HCT116 (cell line): ENCODE measurements around the gene AMY1B. TPM values are rescaled to one million over a fixed set of nuclear protein-coding genes. Genes with fewer than 3 reads are reported as not detected.
"Not testable (repeated sequence)": the region's sequence is repeated elsewhere in the genome, so short reads cannot be mapped to it uniquely, and the experiment has no call there.

ENCODE experiments used
- ATAC-seq: fragments of 200-7000 bp; cut with Tn5 transposase; 2 replicates; pipeline ENCODE4 v1.9.1; 2020; ENCODE audit warnings: mild to moderate bottlenecking, moderate library complexity
- BruUV-seq: library from RNA; stranded (reverse); fragments of 400-500 nt; replicated peaks from 2 replicates; lab custom pipeline; 2021; lab: Mats Ljungman, UMichigan
- CTCF ChIA-PET: fragments of 300-600 bp; sonication (Branson Sonifier 250); formaldehyde crosslinking; loops from one replicate; lab custom pipeline; 2021; ENCODE audit warnings: antibody characterized with exemption; lab: Charles Lee
- POLR2A ChIA-PET: fragments of 300-600, 350-600 bp; sonication (Branson Sonifier 250); formaldehyde crosslinking; loops from one replicate; lab custom pipeline; 2021; ENCODE audit warnings: antibody characterized with exemption; lab: Charles Lee
- RAD21 ChIA-PET, 2 experiments: fragments of 300-600 bp; sonication (Branson Sonifier 250); formaldehyde crosslinking; loops; one replicate each; lab custom pipeline; 2023; ENCODE audit warnings: low total read pairs in 2 of 2; ENCODE audit not compliant: uncharacterized antibody in 2 of 2, unreplicated experiment in 2 of 2, low non-redundant PET in 1 of 2; lab: Charles Lee
- DNase-seq: peaks from one replicate; pipeline ENCODE4 v3.0.0-alpha.2; 2010; ENCODE audit warnings: low read depth, low spot score
- H2AFZ ChIP-seq: fragments of 200-600 bp; shearing (Covaris generic), sonication (generic); 2 replicates; pipeline ENCODE4 v1.6.1; 2017; ENCODE audit warnings: low read depth, mixed run types, mixed read lengths, antibody characterized with exemption, low read length; ENCODE audit not compliant: poor library complexity, severe bottlenecking
- H3K27ac ChIP-seq: 2 replicates; pipeline ENCODE4 v1.5.1; 2012; ENCODE audit warnings: low read depth, low read length
- H3K27me3 ChIP-seq: fragments of 200-600 bp; sonication (generic); 2 replicates; pipeline ENCODE4 v1.6.1; 2016; ENCODE audit warnings: mixed run types, low read length, mixed read lengths; ENCODE audit not compliant: insufficient read depth
- H3K36me3 ChIP-seq, 2 experiments: fragments of 200-500 bp in 1 of 2; fragments of 200-600 bp in 1 of 2; sonication (Bioruptor generic) in 1 of 2; sonication (generic) in 1 of 2; 2 replicates each; pipeline versions ENCODE4 v1.5.1 to v1.6.1; 2014 to 2016; ENCODE audit warnings: low read length in 2 of 2, inconsistent platforms in 1 of 2, mixed read lengths in 1 of 2, mixed run types in 1 of 2; ENCODE audit not compliant: insufficient read depth in 2 of 2, control insufficient read depth in 1 of 2
- H3K4me1 ChIP-seq, 2 experiments: fragments of 200-600 bp in 1 of 2; sonication (generic) in 1 of 2; 2 replicates each; pipeline versions ENCODE4 v1.5.1 to v1.6.1; 2012 to 2017; ENCODE audit warnings: low read length in 2 of 2, inconsistent platforms in 1 of 2, mild to moderate bottlenecking in 1 of 2, mixed read lengths in 1 of 2, mixed run types in 1 of 2, moderate library complexity in 1 of 2; ENCODE audit not compliant: insufficient read depth in 2 of 2, control insufficient read depth in 1 of 2
- H3K4me2 ChIP-seq: fragments of 200-600 bp; sonication (generic); 2 replicates; pipeline ENCODE4 v1.6.1; 2017; ENCODE audit warnings: mixed run types, low read length, mixed read lengths
- H3K4me3 ChIP-seq, 2 experiments: fragments of 200-600 bp in 1 of 2; sonication (generic) in 1 of 2; replicated peaks in 1 of 2; 2 replicates each; pipeline ENCODE4 v1.5.1; 2011 to 2016; ENCODE audit warnings: low read length in 2 of 2, control low read depth in 1 of 2, low read depth in 1 of 2, mild to moderate bottlenecking in 1 of 2, mixed read lengths in 1 of 2, mixed run types in 1 of 2
- H3K79me2 ChIP-seq: fragments of 200-600 bp; sonication (generic); 2 replicates; pipeline ENCODE4 v1.6.1; 2017; ENCODE audit warnings: mild to moderate bottlenecking, mixed run types, low read length, moderate library complexity, mixed read lengths; ENCODE audit not compliant: insufficient read depth
- H3K9ac ChIP-seq: fragments of 200-600 bp; sonication (generic); 2 replicates; pipeline ENCODE4 v1.6.1; 2016; ENCODE audit warnings: low read length, mixed read lengths
- H3K9me2 ChIP-seq: fragments of 200-600 bp; sonication (generic), shearing (Covaris generic); 2 replicates; pipeline ENCODE4 v1.6.1; 2017; ENCODE audit warnings: mixed run types, mild to moderate bottlenecking, moderate library complexity; ENCODE audit not compliant: insufficient read depth
- H3K9me3 ChIP-seq, 2 experiments: fragments of 200-500 bp in 1 of 2; fragments of 200-600 bp in 1 of 2; sonication (Bioruptor generic) in 1 of 2; sonication (generic) in 1 of 2; 2 replicates each; pipeline ENCODE4 v1.6.1; 2014 to 2017; ENCODE audit warnings: low read length in 2 of 2, mixed read lengths in 2 of 2, inconsistent platforms in 1 of 2, low read depth in 1 of 2, mild to moderate bottlenecking in 1 of 2, mixed run types in 1 of 2, moderate library complexity in 1 of 2; ENCODE audit not compliant: control insufficient read depth in 1 of 2, insufficient read depth in 1 of 2
- H4K20me1 ChIP-seq: fragments of 200-600 bp; sonication (generic), shearing (Covaris generic); 2 replicates; pipeline ENCODE4 v1.6.1; 2017; ENCODE audit warnings: mixed run types, mild to moderate bottlenecking, moderate library complexity; ENCODE audit not compliant: insufficient read depth
- intact Hi-C: fragments of 100-400 bp; cut with micrococcal nuclease; formaldehyde crosslinking; loops from 2 replicates; pipeline ENCODE4 v1.10.0; 2022
- total RNA-seq: library from RNA; stranded (reverse); gene quantifications from one replicate; pipeline ENCODE4 v1.2.1, GENCODE V29; 2021; ENCODE audit not compliant: unreplicated experiment

The AMY1B gene
- total RNA-seq, 1 experiment from 2014 or later: not detected

DNA sequence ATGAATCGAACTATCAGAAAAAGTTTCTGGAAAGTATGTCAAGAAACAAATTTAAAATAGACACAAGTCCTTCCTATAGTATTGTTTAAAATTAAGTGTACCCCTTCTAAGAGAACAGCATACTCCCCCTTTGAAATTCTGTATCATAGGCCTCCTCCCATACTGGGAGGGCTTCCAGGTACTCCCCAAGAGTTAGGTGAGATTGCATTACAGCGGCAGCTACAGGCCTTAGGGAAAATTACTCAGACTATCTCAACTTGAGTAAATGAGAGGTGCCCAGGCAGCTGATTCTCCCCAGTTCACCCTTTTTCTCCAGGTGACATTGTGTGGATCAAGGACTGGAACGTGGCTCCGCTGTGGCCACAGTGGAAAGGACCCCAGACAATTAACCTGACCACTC is 5.2 kb upstream of the AMY1B start:
- intact Hi-C loops, H3K4me3 ChIP-seq, BruUV-seq, ATAC-seq, H3K27ac ChIP-seq, DNase-seq, RAD21 ChIA-PET, H3K9me3 ChIP-seq, H3K9me2 ChIP-seq, H3K4me2 ChIP-seq, H3K36me3 ChIP-seq, CTCF ChIA-PET, H3K79me2 ChIP-seq, POLR2A ChIA-PET, H3K9ac ChIP-seq, H3K27me3 ChIP-seq, H2AFZ ChIP-seq, H4K20me1 ChIP-seq, H3K4me1 ChIP-seq: not testable (repeated sequence)

DNA sequence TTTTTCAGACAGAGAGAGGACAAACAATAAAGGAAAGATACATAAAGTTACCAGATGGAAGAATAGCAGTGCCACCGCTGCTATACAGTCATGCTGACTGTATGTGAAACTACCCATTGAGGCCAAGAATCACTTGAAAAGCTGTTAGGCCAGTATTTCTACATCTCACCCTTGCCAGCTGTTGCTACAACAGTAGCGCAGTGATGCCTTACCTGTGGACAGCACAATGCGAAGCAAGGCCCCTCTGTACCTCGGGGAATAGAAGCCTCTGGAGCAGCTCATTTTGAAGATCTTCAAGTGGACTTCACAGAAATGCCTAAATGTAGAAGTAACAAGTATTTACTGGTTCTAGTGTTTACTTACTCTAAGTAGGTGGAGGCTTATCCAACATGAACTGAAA is 4.7 kb upstream of the AMY1B start:
- H3K4me1 ChIP-seq, DNase-seq, ATAC-seq, H3K4me2 ChIP-seq, H3K9ac ChIP-seq, BruUV-seq, H3K9me3 ChIP-seq, H4K20me1 ChIP-seq, POLR2A ChIA-PET, H3K27ac ChIP-seq, H3K4me3 ChIP-seq, H3K27me3 ChIP-seq, H3K79me2 ChIP-seq, H2AFZ ChIP-seq, RAD21 ChIA-PET, H3K9me2 ChIP-seq, H3K36me3 ChIP-seq, CTCF ChIA-PET, intact Hi-C loops: not testable (repeated sequence)

DNA sequence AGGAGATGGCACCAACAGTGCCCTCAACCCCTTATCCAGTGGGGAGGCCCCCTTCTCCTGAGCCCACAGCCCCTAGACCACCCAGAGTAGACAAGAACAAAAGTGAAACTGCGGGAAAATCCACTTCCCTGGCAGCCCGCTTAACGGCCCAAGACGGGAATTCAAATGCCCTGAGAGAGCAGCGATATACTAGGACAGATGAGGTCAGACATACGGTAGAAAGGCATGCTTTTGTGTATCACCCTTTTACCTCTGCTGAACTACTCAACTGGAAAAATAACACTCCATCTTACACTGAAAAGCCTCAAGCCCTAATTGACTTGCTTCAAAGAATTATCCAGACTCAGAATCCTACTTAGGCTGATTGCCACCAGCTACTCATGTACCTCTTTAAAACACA is 1.4 kb upstream of the AMY1B start:
- RAD21 ChIA-PET, H4K20me1 ChIP-seq, H3K4me2 ChIP-seq, ATAC-seq, CTCF ChIA-PET, H3K4me3 ChIP-seq, H3K79me2 ChIP-seq, POLR2A ChIA-PET, intact Hi-C loops, H3K27me3 ChIP-seq, H2AFZ ChIP-seq, H3K9me3 ChIP-seq, H3K4me1 ChIP-seq, H3K9ac ChIP-seq, DNase-seq, H3K9me2 ChIP-seq, BruUV-seq, H3K36me3 ChIP-seq, H3K27ac ChIP-seq: not testable (repeated sequence)

DNA sequence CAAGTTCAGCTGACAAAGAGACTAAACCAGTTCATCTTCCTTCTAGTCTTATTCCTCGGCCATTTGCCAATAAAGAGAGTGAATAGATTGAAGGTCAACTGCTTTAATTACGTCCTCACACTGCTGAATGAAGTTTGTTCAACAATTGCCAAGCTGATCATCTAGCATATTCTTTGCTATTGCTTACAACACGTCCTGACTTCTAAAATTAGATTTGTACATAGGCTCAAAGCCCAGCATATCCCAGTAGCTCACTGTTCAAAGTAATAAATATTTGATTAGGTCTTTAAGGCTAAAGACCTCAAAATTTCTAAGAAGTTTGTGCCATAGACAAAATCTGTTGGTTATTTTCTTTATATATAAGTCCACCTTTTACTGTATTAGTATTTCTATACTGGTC is 19.7 kb downstream of the AMY1B start:
- POLR2A ChIA-PET: not testable (repeated sequence)

DNA sequence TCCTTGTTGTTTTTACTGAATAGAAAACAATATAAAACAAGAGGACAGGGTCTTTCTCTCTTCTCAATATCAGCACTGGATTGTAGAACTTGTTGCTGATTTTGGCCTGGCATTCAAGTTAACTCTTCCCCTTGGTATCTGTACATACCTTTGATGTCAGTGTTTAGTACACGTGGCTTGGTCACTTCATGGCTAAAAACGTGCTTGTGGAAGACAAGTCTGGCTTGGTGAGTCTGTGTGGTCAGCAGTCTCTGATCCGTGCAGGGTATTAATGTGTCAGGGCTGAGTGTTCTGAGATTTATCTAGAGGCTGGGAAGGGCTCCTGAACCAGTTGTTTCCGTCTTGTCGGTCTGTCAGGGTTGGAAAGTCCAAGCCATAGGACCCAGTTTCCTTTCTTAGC is 40.5 kb downstream of the AMY1B start, which contains the start of gene AMY1A:
TSS of gene AMY1A (plus strand) at position 301 of the 400 bp plus-strand sequence. CDS start 571 bp downstream, outside the sequence.
- H4K20me1 ChIP-seq, H3K4me2 ChIP-seq, H3K27me3 ChIP-seq, H3K79me2 ChIP-seq, H2AFZ ChIP-seq, H3K4me1 ChIP-seq, CTCF ChIA-PET, ATAC-seq, DNase-seq, H3K9me3 ChIP-seq, RAD21 ChIA-PET, H3K9ac ChIP-seq, H3K27ac ChIP-seq, BruUV-seq, H3K36me3 ChIP-seq, H3K4me3 ChIP-seq, H3K9me2 ChIP-seq, intact Hi-C loops, POLR2A ChIA-PET: not testable (repeated sequence)

More for the DNA sequence above, 19.7 kb downstream of the AMY1B start:
- H3K9me2 ChIP-seq, H3K9ac ChIP-seq, H2AFZ ChIP-seq, CTCF ChIA-PET, H3K36me3 ChIP-seq, RAD21 ChIA-PET, H4K20me1 ChIP-seq, H3K27me3 ChIP-seq, DNase-seq, H3K4me2 ChIP-seq, BruUV-seq, ATAC-seq, H3K4me3 ChIP-seq, H3K9me3 ChIP-seq, intact Hi-C loops, H3K4me1 ChIP-seq, H3K79me2 ChIP-seq, H3K27ac ChIP-seq: not testable (repeated sequence)
